Measurements from ENCODE around the gene FAM184A.
"Not testable (repeated sequence)": the region's sequence is repeated elsewhere in the genome, so short reads cannot be mapped to it uniquely, and the experiment has no call there.

Gene FAM184A

DNA sequence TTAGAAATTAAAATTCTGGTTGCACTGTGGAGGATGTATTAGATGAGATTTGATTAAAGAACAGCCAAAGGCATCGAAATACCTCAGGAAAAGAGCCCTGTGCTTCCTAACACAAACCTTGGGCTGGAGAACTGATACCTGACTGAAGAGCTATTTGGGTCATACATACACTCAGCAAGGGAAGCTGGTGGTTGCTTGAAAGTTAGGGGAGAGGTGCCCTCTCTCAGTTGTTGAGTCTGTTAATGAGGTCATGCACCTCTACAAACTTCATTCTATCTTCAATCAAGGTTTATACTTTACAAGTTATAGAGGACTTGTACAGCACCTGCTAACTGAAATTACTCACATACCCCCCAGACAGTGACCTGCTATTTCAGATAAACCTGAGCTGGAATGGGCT, 25.5 kb downstream of the FAM184A start:
- DNase-seq (ENCODE audit: low read depth in 2 of 2) = no peak

- peak in 1 of 2 experiments; percentile 14 for DNase-seq (ENCODE audit: low read depth in 2 of 2)
Observed at GRCh38 chr6:119052292-119052889, 26.1 kb downstream of the FAM184A start.

DNA sequence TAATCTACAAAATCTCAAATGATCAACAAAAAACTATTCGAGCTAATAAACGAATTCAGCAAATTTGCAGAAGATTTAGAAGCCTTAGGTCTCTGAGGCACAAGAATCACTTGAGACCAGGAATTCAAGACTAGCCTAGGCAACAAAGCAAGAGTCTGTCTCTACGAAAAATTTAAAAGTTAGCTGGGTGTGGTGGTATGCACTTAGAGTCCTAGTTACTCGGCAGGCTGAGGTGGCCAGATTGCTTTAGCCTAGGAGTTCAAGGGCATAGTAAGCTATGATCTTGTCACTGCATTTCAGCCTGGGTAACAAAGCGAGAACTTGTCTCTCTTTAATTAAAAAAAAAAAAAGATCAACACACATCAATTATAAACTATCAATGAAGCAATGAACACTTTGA, 34.2 kb downstream of the FAM184A start:
- no peak for DNase-seq (ENCODE audit: low read depth in 2 of 2)

GRCh38 chr6:119043783-119044182, 34.7 kb downstream of the FAM184A start:
- no peak for DNase-seq (ENCODE audit: low read depth in 2 of 2)

GRCh38 chr6:119043265-119043664, 35.2 kb downstream of the FAM184A start:
- DNase-seq (ENCODE audit: low read depth in 2 of 2) = no peak

DNA sequence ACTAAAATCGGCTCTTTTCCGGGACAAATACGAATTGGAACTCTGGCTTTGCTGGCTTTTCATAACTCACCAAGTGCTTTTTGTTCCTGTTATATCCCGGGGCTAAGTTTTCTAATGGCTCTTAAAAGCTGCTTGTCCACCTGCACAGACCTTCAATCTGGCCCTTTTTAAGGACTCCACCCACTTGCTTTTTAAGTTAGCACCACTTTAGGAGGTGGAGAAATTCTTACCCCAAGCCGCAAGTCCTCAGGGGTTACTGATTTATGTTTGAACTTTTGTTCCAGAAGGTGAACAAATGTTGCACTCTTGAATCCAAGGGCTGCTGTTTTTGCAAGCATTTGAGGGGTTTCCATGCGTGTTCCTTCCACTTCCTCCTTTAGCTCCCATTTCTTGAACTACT, 37.8 kb downstream of the FAM184A start:
- no peak for DNase-seq (ENCODE audit: low read depth in 2 of 2)

DNA sequence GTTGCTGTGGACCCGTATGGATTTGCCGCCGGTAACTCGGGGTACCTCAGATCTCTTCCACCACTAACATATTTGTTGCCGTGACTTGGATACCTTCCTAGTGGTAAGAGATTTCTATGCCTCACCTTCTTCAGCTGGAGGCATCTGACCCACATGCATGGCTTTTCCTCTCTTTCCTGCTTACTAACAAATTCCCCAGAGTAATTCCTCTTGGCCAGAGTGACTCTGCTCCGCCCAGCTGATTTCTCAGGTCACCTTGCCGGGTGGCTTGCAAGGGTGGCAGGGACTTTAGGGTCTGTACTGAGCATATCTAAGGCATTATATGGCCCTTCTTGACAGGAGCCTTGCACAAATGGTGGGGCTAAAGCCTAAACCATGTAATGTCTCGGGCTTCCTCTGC, 38.2 kb downstream of the FAM184A start:
- no peak for DNase-seq (ENCODE audit: low read depth in 2 of 2)

DNA sequence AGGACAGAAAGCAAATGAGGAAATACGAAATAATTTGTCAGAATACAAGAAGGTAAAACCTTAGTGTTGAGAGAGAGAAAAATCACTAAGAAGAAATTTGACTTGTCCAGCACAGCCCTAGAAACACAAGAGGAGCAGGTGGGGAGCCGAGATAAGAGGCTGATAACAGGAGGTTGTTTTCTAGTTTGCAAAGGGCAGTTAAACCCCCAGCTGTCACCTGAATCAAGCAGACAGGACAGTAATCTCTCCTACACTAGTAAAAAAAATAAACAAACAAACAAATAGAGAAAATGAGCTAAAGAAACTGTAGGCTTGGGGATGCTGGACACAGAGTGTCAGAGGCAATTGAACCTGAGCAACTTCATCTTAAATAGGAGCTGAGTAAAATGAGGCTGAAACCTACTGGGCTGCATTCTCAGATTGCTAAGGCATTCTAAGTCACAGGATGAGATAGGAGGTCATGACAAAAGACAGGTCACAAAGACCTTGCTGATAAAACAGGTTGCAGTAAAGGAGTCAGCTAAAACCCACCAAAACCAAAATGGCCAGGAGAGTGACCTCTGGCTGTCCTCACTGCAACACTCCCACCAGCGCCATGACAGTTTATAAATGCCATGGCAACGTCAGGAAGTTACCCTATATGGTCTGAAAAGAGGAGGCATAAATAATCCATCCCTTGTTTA, 40.4 kb downstream of the FAM184A start:
- DNase-seq (ENCODE audit: low read depth in 2 of 2) = no peak

DNA sequence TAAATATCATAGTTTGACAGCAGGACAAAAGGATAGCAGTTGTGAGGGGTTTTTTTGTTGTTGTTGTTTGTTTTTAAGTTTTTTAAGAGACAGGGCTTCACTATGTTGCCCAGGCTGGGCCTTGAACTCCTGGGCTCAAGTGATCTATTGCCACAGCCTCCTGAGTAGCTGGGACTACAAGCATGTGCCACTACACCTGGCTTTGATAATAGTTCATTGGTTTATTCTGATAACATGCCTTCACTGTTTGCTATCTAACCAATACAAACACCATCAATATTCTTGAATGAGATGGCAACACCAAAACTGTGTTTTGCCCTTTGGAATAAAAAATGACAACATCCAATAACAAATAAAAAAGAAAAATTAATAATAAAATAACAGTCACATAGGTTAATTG, 41.2 kb downstream of the FAM184A start:
- no peak for DNase-seq (ENCODE audit: low read depth in 2 of 2)

DNA sequence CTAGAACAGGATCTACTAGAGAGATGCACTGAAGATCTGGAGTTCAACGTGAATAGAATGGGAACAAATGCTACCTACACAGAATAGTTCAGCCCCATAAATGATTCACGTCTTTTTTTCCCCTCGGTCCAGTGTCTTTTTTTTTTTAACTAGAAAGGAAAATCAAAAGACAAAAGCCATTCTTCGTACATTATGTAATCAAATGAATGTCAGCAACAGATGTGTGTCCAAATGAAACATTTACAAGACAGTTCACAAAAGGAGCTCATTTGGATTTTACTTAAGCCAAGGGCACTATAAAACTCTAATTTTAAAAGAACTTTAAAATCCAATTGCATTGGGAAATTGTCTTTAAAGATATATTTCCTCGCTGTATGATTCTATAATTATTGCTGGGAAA, 42.4 kb downstream of the FAM184A start:
- no peak for DNase-seq (ENCODE audit: low read depth in 2 of 2)

GRCh38 chr6:119035459-119035858, 43.0 kb downstream of the FAM184A start:
- no peak for DNase-seq (ENCODE audit: low read depth in 2 of 2)

GRCh38 chr6:119034827-119035458, 43.5 kb downstream of the FAM184A start:
- DNase-seq (ENCODE audit: low read depth in 2 of 2) = no peak

DNA sequence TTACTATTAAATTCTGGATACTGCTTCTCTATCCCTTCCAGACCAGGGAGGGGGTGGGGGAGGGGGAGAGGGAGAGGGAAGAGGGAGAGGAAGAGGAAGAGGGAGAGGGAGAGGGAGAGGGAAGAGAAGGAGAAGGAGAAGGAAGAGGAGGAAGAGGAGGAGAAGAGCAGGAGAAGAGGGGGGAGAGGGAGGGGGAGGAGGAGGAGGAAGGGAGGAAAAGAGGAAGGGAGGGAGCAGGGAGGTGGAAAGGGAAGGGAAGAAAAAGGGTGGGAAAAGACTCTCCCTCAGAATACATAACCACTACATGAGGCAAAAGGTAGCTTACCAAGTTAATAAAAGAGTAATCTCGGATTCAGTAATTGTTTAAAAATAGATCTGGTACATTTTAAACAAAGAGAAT, 46.0 kb downstream of the FAM184A start:
- DNase-seq (ENCODE audit: low read depth in 2 of 2) = no peak

DNA sequence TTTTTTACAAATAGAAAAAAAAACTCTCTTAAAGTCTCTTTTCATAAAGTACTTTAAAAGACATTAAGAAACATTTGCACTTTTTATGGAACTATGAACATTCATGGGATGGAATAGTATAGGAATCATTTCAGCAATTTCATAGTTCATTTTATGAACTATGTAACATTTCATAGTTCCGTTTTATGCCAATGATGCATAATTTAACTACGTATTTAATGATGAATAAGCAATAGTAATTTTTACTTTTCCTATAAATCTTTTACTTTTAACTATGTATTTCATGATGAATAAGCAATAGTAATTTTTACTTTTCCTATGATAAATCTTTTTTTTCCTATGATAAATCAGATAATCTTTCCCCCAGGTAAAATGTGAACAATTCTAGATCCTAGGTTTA, 47.7 kb downstream of the FAM184A start:
- no peak for DNase-seq (ENCODE audit: low read depth in 2 of 2)

GRCh38 chr6:119028091-119028490, 50.4 kb downstream of the FAM184A start:
- no peak for DNase-seq (ENCODE audit: low read depth in 2 of 2)

GRCh38 chr6:119027465-119027864, 51.0 kb downstream of the FAM184A start:
- no peak for DNase-seq (ENCODE audit: low read depth in 2 of 2)

GRCh38 chr6:119026822-119027221, 51.6 kb downstream of the FAM184A start:
- no peak for DNase-seq (ENCODE audit: low read depth in 2 of 2)

- DNase-seq (ENCODE audit: low read depth in 2 of 2) = no peak
Observed at GRCh38 chr6:119025793-119026192, 52.7 kb downstream of the FAM184A start.

GRCh38 chr6:119024111-119024510, 54.4 kb downstream of the FAM184A start:
- DNase-seq (ENCODE audit: low read depth in 2 of 2) = no peak

DNA sequence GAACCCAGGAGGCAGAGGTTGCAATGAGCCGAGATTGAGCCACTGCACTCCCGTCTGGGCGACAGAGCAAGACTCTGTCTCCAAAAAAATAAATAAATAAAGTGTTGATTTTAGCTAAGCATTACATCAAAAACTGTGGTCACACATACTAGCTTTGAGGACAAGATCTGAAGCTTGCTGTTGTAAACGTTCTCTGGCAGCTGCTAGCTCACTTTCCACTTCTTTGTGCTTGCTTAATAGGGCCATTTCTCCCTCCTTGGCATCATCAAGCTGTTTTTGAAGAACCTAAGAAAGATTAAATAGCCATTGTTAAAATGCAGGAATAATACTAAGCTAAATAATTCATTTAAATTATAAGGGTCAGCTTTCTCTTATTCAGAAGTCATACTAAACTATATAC, 55.7 kb downstream of the FAM184A start:
- DNase-seq (ENCODE audit: low read depth in 2 of 2) = no peak

- no peak for DNase-seq (ENCODE audit: low read depth in 2 of 2)
Observed at GRCh38 chr6:119020597-119021561, 57.6 kb downstream of the FAM184A start.

GRCh38 chr6:119015165-119015564, 63.3 kb downstream of the FAM184A start:
- not testable (repeated sequence) for DNase-seq (ENCODE audit: low read depth in 2 of 2)

Measured in stimulated activated CD4-positive, alpha-beta T cell treated with anti-CD3 and anti-CD28 coated beads, Interleukin-12 subunit alpha, Interleukin-12 subunit beta, amount 100 ng/mL, for 24 hours (primary cell).